Fibroblast of skin of left quadriceps (primary cell): ENCODE results near the gene ARHGAP23.

ENCODE experiments used
- DNase-seq, 2 experiments: peaks; one replicate each; pipeline ENCODE4 v3.0.0-alpha.2; 2013; ENCODE audit warnings: low read depth in 2 of 2

Gene ARHGAP23

GRCh38 chr17:38443356-38444031 lies 15.2 kb downstream of the ARHGAP23 start:
- DNase-seq: no peak

DNA sequence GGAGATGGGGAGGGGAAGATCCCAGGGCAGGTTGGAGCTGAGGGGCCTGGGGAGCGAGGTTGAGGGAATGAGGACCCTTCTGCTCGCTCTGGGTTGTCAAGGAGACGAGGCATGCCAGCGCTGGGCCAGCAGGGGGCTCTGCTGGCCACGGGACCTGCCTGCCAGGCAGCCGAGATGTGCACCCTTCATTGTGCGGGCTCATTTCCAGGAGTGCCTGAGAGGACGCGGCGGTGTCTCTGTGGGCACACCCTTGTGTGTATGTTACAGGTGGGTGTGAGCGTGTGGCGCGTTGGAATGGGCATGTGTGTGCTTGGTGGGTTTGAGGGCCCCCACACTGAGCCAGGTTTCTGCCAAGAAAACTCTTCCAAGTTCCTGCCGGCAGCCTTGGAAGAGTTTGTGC lies 15.9 kb downstream of the ARHGAP23 start:
- no peak for DNase-seq

DNA sequence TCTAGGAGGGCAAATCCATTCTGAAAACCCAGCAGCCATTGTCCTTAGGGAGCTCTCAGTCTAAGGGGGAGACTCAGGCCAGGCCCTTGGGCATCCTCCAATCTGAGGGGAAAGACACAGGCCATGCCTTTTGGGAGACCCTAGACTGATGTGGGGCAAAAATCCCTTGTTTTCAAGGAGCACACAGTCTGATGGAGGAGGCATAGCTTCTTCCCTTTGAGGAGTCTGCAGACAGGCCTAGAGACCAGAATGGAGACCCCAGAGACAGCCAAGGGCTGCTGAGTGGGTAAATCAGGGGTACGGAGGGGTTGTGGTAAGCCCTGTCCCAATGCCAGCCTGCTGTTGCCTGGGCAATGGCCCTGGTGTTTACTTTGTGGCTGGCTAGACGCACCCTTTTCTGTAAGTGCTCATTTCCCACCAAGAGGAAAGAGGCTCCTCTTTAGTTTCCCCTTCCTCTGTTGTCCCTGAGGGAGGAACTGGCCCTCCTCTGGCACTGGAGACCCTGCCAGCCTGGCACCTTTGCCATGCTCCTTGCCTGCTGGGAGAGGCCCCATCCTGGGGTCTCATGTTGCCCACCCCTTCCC lies 19.3 kb downstream of the ARHGAP23 start:
- DNase-seq: no peak

GRCh38 chr17:38448208-38448771 lies 20.0 kb downstream of the ARHGAP23 start:
- DNase-seq: no peak

DNA sequence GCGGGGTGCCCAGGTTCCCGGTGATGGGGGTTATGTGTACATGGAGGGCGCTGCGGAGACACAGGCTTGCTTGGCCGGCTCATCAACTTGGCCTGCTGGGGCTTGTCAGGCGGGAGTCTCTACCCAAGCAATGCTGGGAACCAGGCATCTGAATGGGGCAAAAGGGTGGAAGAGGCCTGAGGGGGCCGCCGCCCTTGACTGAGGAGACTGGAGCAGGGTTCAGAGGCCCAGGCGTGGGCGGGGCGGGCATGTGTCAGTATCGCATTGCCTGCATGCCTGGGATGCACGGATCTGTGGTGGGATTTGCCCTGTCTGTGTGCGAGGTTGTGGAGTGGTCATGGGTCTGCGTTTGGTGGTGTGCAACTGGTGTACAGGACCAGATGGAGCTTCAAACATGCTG lies 21.1 kb downstream of the ARHGAP23 start:
- no peak for DNase-seq

GRCh38 chr17:38450557-38451029 lies 22.3 kb downstream of the ARHGAP23 start:
- DNase-seq: no peak

DNA sequence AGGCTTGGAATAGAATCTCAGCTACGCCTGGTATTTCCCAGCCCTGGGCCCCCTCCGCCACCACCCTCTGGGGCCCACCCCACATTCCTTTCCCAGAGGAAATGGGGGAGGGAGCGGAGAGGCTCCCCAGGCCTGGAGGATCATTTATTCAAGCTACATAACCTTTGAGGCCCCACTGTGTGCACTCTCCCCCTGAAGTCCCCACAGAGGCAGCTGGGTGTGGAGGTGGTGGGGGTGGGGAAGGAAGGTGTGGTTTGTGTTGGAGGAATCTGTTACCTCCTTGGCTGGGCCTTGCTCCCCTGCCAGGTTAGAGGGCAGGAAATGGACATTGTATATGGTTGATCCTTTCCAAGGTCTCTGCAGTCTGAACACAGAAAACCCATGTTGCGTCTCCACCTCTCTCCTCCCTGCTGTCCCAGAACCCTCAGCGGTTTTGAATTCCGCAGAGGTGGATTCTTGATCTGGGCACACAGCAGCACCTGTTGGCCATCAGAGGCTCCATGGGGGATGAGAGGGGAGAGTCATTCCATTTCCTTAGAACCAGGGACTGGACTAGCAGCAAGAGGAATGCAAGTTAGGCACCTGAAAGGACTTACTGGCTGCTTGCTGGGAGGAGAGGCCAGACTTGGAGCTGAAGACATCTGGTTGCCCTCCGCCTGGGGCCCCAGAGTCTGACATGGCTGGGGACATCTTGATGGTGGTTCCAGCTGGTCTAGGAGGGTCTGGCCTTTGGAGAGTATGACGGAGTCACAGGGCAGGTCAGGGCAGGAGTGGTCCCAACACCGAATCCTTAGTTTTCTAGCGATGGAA lies 23.0 kb downstream of the ARHGAP23 start:
- DNase-seq: peak; percentile 83

DNA sequence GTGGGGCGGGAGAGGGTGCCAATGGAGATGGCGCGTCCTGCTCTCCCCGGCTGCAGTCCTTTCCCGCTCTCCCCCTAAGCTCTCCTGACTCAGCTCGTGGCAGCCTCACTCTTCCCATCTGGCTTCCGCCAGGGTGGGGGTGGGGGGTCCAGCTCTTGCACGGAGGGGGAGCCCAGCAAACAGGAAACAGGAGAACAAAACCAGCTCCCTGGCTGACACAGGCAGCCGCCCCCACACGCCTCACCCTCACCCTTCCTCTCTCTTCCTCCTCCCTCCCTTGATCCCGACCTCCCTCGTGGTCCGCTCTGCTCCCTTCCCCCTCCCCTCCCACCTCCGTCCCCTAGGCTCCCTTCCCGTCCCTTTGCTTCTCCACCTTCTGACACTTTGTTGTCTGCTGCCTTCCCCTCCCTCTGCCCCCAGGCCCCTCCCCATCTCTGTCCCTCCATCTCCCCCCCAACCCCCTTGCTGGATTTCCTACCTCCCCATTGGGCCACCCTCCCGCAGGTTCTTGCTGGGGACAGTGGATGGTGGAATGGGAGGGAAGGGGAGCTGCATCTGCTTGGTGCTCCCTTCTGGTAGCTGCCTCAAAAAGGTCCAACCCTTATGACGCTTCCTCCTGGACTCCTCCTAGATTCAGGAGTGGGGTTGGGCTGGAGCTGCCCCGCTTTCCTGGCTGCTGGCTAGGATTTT lies 23.7 kb downstream of the ARHGAP23 start:
- DNase-seq: peak; percentile 94

- no peak for DNase-seq
Observed at GRCh38 chr17:38452719-38453118, 24.5 kb downstream of the ARHGAP23 start.

- no peak for DNase-seq
Observed at GRCh38 chr17:38453951-38454421, 25.7 kb downstream of the ARHGAP23 start.

GRCh38 chr17:38454532-38454931 lies 26.3 kb downstream of the ARHGAP23 start:
- no peak for DNase-seq

DNA sequence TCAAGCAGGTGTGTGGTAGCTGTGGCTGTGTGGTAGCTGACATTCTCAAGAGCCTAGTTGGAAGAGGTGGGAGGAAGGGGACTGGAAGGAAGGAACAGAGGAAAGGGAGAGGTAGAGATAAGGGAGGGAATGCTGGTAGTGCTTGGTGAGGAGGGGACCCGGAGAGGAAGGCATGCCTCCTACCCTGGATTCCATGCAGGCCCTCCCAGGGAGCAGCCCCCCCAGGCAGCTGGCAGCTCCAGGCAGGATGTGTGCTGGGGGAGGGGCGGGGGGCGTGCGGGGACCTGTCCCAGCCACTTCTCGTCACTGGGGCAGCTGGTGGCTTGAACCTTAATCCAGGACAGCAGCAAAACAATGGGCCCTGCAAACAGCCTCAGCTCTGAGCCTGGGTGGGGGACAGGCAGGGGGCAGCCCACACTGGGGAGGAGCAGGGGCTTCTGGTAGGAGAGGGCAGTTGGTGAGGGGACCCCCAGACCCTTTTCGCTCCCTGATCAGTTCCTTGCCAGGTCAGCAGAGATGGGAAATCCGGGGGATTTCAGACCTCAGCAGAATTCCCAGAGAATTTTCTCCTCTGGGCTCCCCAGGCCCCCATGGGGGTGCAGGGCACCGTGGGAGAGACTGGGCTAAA lies 27.1 kb downstream of the ARHGAP23 start:
- DNase-seq: no peak

DNA sequence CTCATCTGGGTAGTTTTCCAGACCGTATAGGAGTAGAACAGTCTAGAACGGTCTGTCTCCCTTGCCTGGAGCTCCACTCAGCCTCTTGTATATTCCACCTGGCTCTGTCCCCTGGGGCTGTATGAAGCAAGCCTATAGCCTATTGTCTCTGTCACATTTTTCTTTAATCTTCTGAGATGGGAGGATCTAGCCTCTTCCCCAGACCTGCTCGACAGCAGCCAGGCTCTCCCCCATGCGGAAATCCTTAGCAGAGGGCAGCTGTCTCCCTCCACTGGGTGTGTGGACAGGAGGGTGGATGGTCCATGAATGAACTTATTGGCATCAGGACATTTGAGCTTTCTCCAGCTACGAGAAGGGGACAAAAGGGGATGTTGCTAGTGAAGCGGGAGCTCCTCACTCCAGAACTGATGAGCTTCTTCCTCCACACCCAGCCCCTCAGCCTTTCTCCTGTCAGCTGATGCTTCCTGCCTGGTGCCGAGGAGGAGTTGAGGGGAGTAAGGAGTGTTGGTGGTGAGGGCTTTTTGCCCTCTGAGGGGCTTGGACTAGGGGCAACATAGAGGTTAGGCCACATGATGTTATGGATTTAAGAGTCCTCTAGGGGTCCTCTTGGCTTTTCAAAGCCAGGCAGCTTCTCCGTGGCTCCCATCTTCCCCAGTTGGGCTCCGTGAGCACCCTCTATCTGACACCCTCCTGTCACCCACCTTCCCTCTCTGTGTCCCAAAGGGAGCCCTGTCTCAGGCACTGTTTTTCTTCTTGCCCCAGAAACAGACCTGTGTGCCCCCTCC lies 28.0 kb downstream of the ARHGAP23 start:
- DNase-seq: no peak

DNA sequence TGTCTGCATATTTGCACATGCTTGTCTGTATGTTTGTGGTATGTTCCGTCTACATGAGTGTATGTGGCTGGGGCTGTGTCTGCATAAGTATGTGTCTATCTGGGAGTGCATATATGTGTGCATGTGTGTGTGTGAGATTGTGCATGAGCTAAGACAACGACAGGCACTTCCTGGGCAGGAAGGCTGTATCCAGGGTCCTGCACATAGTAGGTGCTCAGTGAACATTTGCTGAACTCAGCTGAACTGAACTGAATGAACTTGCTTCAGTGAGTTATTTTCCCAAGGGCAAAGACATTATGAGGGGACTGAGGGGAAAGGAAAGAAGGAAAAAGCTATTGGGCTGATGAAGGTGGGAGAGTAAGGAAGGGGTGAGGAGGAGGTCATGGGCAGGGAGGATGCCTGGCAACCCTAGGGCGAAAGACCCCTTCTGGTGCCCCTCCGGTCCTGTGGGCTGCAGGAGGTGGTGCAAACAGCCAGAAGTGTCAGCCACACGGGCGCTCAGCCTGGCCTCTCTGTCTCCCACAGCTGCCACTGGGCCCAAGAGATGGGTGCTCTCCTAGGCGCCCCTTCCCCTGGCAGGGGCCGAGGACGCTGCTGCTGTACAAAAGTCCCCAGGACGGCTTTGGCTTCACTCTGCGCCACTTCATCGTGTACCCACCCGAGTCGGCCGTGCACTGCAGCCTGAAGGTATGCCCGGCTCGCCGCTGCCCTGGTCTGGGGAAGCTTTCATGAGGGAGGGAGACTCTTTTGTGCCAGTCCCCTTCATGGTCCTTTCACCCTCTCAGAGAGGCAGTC lies 29.5 kb downstream of the ARHGAP23 start:
- no peak for DNase-seq

- DNase-seq: no peak
Observed at GRCh38 chr17:38458521-38458920, 30.3 kb downstream of the ARHGAP23 start.

GRCh38 chr17:38459567-38459966 lies 31.3 kb downstream of the ARHGAP23 start:
- no peak for DNase-seq

GRCh38 chr17:38460082-38460715 lies 31.9 kb downstream of the ARHGAP23 start:
- no peak for DNase-seq

- no peak for DNase-seq
Observed at GRCh38 chr17:38460716-38461630, 32.7 kb downstream of the ARHGAP23 start.
